HG03175 (cell line): Measurements from ENCODE around the gene GINS3.

Source experiments
- ATAC-seq: cut with Tn5 transposase; IDR thresholded peaks from one replicate; pipeline ENCODE4 v1.9.1; 2021; ENCODE audit warnings: mild to moderate bottlenecking, moderate library complexity; ENCODE audit not compliant: unreplicated experiment

Gene GINS3

GRCh38 chr16:58392215-58393137, at the start of gene GINS3:
Gene GINS3 (plus strand): TSS chr16:58392471. CDS start chr16:58392602, 131 bp downstream.
- peak; percentile 95 for ATAC-seq

GRCh38 chr16:58343562-58343961, 48.7 kb upstream of the GINS3 start:
- no peak for ATAC-seq

DNA sequence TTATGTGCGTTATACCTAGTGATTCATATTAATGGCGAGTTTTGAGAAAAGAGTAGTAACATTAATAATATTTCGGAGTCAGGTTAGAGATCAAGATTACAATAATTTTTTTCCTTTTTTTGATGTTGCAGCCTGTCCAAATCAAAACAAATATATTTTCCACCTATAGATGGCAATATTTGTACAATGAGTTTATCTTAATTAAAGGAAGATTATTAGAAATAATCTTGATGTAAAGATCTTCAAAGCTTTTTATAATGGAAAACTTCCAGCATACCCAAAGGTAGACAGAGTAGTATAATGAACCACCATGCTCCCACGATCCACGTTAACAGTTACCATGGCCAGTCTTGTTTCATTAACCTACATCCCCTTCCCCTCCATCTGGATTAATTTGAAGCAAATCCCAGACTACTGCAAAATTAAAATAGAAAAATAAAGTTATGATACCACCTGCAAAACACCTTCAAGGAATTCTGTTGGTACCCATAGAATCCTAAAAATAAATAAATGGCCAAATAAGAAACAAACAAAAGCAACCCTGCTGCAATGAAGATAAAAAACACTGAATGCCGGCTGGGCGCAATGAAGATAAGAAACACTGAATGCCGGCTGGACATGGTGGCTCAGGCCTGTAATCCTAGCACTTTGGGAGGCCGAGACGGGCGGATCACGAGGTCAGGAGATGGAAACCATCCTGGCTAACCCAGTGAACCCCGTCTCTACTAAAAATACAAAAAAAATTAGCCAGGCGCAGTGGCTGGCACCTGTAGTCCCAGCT, 46.5 kb upstream of the GINS3 start:
- no peak for ATAC-seq

- ATAC-seq: no peak
Observed at GRCh38 chr16:58346831-58347371, 45.4 kb upstream of the GINS3 start.

- ATAC-seq: no peak
Observed at GRCh38 chr16:58348986-58349385, 43.3 kb upstream of the GINS3 start.

DNA sequence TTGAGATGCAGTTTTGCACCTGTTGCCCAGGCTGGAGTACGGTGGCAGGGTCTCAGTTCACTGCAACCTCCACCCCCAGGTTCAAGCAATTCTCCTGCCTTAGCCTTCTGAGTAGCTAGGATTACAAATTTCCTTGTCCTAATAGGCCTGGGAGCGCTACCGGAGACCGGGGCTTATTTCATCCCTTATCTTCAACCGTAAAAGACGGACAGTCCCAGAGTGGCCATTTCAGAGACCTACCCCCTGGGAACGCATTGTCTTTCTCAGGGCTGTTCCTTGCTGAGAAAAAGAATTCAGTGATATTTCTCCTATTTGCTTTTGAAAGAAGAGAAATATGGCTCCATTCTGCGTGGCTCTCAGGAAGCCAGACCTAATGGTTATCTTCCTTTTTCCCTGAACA, 39.6 kb upstream of the GINS3 start:
- no peak for ATAC-seq

DNA sequence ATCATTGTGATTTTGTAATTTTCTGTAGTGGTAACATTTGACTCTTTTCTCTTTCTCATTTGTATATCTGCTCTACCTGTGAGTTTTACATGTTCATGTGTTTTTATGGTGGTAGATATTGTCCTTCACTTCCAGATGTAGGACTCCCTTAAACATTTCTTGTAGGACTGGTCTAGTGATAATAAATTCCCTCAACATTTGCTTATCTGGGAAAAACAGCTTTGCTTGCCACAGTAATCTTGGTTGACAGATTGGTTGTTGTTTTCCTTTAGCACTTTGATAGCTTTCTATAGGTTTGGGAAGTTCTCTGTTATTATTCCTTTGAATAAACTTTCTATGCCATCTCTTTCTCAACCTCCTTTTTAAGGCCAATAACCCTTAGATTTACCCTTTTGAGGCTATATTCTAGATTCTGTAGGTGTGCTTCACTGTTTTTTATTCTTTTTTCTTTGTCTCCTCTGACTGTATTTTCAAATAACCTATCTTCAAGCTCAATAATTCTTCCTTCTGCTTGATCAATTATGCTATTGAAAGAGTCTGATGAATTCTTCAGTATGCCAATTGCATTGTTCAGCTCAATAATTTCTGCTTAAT, 32.1 kb upstream of the GINS3 start:
- ATAC-seq: no peak

DNA sequence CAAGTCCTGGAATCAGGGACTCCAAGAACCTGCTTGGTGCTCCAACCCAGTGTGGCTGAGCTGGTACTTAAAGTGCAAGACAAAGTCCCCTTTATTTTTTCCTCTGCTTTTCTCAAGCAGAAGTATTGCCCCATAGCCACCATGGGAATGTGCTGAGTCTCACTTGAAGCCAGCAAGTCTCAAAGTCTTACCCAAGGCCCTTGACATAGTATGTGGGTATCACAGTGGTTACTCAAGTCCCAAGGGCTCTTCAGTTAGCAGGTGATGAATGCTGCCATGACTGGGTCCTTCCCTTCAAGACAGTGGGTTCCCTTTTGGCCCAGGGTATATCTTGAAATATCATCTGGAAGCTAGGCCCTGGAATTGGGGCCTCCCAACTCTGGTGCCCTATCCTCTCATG, 30.5 kb upstream of the GINS3 start:
- no peak for ATAC-seq

DNA sequence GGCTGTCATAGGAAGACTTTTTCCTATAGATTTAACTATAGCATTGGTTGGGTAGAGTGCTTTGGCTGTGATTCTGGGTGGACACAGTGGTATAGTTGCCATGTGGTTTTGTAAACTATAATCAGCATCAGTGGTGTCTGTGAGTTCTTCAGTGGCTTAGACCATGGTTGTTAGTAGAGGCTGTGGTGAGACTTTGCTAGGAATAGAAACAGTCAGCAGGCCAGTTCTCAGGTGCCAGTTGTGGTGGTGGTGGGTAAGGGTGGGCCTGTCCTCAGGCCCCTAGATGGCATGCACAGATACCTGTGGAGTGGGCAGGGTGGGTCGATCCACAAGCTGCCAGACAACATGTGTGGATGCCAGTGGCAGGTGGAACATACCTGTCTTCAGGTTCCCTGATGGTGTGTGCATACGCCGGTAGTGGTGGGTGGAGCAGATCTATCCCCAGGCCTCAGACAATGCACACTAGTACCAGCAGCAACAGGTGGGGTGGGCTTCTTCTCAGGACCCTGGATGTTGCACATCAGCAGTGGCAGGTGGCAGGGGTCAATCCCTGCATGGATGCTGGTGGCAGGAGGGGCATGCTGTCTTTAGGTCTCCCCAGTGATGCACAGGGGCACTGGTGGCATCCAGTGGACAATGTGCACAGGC, 28.4 kb upstream of the GINS3 start:
- ATAC-seq: no peak

DNA sequence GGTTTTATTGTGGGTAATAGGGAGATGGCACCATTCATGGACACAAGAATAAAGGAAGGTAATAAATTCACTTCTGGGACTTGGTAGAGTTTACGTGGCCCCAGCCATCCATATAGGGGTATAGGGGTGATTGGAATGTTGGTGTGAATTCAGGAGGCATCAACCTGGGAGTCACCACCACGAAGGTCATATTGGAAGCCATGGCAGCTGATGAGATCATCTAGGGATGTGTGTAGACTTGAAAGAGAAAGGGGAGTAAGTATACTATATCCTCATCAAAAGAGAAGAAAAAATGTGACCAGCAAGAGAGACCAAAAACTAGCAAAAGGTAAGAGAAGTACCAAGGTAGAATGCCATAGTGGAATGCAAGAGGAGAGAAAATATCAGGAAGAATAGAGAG, 26.6 kb upstream of the GINS3 start:
- no peak for ATAC-seq

- no peak for ATAC-seq
Observed at GRCh38 chr16:58366247-58367031, 25.8 kb upstream of the GINS3 start.

DNA sequence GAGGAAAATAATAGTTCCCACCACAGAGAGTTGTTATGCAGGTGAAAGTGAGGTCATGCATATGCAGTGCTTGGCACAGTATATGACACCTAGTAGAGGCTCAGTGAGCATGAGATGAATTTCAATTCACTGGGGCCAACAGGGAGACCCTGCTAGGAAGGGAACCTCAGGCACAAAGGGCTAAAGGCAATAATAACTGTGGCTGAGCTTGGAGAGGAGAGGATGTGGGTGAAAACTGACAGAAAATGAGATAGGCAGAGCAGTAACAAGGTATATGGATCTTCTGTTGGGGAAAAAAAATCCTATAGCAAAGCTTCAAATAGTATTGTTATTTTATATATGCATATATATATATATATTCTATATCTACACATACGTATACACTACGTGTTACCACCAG, 25.0 kb upstream of the GINS3 start:
- no peak for ATAC-seq

DNA sequence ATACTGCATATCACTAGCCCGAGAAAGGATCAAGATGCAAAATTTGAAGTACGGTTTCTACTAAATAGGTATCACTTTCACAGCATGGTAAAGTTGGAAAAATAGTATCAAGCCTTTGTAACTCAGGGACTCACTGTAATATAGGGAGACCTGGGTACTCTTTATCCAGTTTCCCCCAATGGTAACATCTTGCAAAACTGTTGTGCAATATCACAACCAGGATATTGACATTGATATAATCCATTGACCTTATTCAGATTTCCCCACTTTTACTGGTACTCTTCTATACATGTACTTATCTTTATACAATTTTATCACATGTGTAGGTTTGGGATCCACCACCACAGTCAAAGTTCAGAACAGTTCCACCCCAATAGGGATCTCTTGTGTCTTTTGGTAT, 20.4 kb upstream of the GINS3 start:
- no peak for ATAC-seq

- no peak for ATAC-seq
Observed at GRCh38 chr16:58375386-58375785, 16.9 kb upstream of the GINS3 start.

- ATAC-seq: no peak
Observed at GRCh38 chr16:58377932-58378331, 14.3 kb upstream of the GINS3 start.

GRCh38 chr16:58378401-58378800, 13.9 kb upstream of the GINS3 start:
- no peak for ATAC-seq

DNA sequence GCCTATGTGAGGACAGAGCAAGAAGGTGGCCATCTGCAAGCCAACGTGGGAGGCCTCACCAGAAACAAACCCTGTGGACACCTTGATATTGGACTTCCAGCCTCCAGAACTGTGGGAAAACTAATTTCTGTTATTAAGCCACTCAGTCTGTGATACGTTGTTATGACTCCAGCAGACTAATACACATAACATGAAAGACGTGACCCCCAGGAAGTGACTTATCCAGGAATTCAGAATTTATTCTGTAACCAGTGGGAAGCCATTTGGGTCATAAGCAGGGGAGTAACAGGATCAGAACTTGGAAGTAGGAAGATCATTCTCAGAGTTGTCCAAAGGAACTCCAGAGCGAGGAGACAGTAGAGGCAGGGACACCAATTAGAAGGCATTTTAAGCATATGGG, 12.5 kb upstream of the GINS3 start:
- no peak for ATAC-seq

DNA sequence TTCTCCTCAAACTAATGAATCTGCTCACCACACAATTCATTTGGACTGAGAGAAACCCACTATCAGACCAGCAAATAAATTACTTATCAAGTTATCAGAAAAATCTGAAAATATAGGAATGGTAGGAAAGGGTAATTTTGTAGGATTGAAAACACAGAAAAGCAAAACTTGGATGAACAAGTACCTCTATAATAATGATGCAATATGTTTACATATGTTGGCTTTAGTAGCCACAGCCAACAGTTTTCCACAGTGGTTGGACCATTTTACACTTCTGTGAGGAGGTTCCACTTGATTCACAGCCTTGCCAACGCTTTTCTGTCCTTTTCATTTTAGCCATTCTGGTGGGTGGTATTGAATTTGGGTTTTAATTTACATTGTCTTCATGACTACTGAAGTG, 10.6 kb upstream of the GINS3 start:
- ATAC-seq: no peak

DNA sequence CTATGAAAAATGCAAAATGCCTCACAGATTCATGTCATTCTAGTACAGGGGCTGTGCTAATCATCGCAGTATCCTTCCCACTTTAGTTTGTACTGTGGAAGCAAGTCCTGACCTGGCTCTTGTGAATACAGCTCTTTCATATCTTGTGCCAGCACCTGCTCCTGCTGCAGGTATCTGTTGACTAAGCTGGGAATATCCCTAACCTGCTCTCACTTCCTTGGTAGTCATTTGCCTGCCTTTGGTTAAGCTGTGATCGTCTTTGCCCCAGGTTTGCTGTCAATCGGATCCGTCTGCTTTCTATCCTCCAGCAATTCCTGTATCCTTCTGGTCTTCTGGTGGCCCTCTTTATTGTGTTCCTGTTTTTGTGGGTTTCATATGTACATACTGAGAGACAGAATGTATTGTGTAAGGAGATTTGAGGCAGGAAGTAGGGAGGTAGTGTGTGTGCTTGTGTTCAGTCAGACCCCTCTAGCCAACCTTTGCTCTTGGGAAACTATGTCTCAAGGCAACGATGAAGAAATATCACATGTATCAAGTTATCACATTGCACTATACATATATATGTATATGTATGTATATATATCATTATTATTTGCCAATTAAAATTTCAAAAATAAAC, 7.7 kb upstream of the GINS3 start:
- ATAC-seq: no peak
